ENCODE data around the gene CHDH.

DNA sequence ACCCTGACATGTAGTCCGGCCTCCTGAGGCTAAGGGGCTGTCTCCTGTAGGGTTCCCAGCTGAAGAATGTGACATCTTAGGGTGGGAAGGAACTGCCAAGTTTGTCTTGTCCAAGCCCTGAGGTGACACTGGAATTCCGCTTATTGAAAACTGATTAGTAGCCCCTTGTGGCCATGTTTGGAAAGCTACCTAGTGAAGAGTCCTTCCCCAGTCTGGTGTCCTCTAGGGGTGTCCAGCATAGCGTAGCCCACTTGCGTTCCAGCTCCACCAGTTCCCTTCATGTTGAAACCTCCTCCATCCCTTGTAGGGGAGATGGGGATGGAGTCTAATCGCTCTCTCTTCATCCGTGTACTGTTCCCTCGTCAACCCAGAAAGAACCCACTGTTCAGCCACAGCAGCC lies 79.5 kb downstream of the CHDH start:
- no peak for TF ChIP-seq EZH2phosphoT487 (IDR thresholded peaks at IDR 0.05; ENCODE audit: borderline replicate concordance, low read depth, low read length)
- TF ChIP-seq, protein P1, sequence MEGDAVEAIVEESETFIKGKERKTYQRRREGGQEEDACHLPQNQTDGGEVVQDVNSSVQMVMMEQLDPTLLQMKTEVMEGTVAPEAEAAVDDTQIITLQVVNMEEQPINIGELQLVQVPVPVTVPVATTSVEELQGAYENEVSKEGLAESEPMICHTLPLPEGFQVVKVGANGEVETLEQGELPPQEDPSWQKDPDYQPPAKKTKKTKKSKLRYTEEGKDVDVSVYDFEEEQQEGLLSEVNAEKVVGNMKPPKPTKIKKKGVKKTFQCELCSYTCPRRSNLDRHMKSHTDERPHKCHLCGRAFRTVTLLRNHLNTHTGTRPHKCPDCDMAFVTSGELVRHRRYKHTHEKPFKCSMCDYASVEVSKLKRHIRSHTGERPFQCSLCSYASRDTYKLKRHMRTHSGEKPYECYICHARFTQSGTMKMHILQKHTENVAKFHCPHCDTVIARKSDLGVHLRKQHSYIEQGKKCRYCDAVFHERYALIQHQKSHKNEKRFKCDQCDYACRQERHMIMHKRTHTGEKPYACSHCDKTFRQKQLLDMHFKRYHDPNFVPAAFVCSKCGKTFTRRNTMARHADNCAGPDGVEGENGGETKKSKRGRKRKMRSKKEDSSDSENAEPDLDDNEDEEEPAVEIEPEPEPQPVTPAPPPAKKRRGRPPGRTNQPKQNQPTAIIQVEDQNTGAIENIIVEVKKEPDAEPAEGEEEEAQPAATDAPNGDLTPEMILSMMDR (conservative IDR thresholded peaks at IDR 0.05; ENCODE audit: low read length), result no peak
